IPS-18a (cell line): Measurements from ENCODE around the gene P2RX7.

Source experiments
- H3K27ac ChIP-seq: one replicate; pipeline ENCODE4 v1.5.1; 2013; ENCODE audit warnings: low read length
- H3K27me3 ChIP-seq: one replicate; pipeline ENCODE4 v1.6.1; 2013; ENCODE audit warnings: mild to moderate bottlenecking, low read length; ENCODE audit not compliant: control insufficient read depth, insufficient read depth
- H3K36me3 ChIP-seq: one replicate; pipeline ENCODE4 v1.6.1; 2013; ENCODE audit warnings: low read depth, low read length; ENCODE audit not compliant: control insufficient read depth
- H3K4me1 ChIP-seq: one replicate; pipeline ENCODE4 v1.6.1; 2013; ENCODE audit warnings: low read depth, low read length; ENCODE audit not compliant: control insufficient read depth
- H3K4me3 ChIP-seq: one replicate; pipeline ENCODE4 v1.5.1; 2013; ENCODE audit warnings: low read length
- H3K9ac ChIP-seq: one replicate; pipeline ENCODE4 v1.6.1; 2013; ENCODE audit warnings: mild to moderate bottlenecking, low read length, moderate library complexity
- H3K9me3 ChIP-seq: one replicate; pipeline ENCODE4 v1.6.1; 2013; ENCODE audit warnings: low read depth, low read length; ENCODE audit not compliant: control insufficient read depth

Gene P2RX7

GRCh38 chr12:121132601-121133481 is at the start of gene P2RX7:
Gene P2RX7, plus strand, starts transcription at chr12:121132876. Its CDS starts 95 bp downstream, at chr12:121132971.
- H3K27me3 ChIP-seq, result no peaks in the 10 kb centered on the region
- no peaks in the 10 kb centered on the region for H3K9me3 ChIP-seq
- H3K4me3 ChIP-seq, result peak within 1 kb of the TSS; percentile 67
- H3K4me1 ChIP-seq, result peaks cover 7% of the 10 kb centered on the region
- H3K27ac ChIP-seq, result no peak within 1 kb of the TSS
- H3K9ac ChIP-seq, result peak within 1 kb of the TSS; percentile 20
- H3K36me3 ChIP-seq, result no peaks in the 10 kb centered on the region

DNA sequence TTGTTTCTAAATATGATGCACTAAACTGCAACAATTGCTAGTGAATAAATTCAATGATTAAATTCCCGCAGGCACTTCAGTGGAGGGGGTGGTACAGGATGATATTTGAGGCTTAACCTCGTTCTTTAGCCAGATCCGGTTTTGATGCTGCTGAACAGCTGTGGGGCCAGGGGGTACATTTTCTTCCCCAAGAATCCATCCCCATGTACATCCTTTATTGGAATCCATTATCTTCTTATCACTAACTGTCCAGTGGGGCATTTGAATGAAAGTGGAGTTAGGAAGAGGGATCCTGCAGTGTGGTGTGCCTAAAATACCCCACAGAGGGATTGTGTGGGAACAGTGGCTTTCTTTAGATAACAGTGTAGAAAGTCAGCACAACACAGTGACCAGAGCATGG is 48.4 kb upstream of the P2RX7 start:
- Histone ChIP-seq H3K36me3 (no peaks in the 10 kb centered on the region), H3K27ac (no peak overlapping the region), H3K27me3 (no peaks in the 10 kb centered on the region), H3K4me3 (no peak overlapping the region), H3K9me3 (no peaks in the 10 kb centered on the region), H3K9ac (no peak overlapping the region), H3K4me1 (no peaks in the 10 kb centered on the region)

GRCh38 chr12:121085069-121085468 is 47.6 kb upstream of the P2RX7 start:
- Histone ChIP-seq H3K27me3 (no peaks in the 10 kb centered on the region), H3K9me3 (no peaks in the 10 kb centered on the region), H3K27ac (no peak overlapping the region), H3K4me3 (no peak overlapping the region), H3K9ac (no peak overlapping the region), H3K36me3 (no peaks in the 10 kb centered on the region), H3K4me1 (no peaks in the 10 kb centered on the region)

GRCh38 chr12:121085506-121086353 is 46.9 kb upstream of the P2RX7 start:
- no peaks in the 10 kb centered on the region for H3K4me1 ChIP-seq
- no peak overlapping the region for H3K27ac ChIP-seq
- no peaks in the 10 kb centered on the region for H3K9me3 ChIP-seq
- no peaks in the 10 kb centered on the region for H3K27me3 ChIP-seq
- no peaks in the 10 kb centered on the region for H3K36me3 ChIP-seq
- H3K4me3 ChIP-seq, result no peak overlapping the region
- no peak overlapping the region for H3K9ac ChIP-seq

- no peak overlapping the region for H3K27ac ChIP-seq
Observed at GRCh38 chr12:121086781-121087295, 45.8 kb upstream of the P2RX7 start.

GRCh38 chr12:121087467-121088194 is 45.0 kb upstream of the P2RX7 start:
- Histone ChIP-seq H3K36me3 (no peaks in the 10 kb centered on the region), H3K9ac (no peak overlapping the region), H3K27ac (no peak overlapping the region), H3K9me3 (no peaks in the 10 kb centered on the region), H3K27me3 (no peaks in the 10 kb centered on the region), H3K4me1 (no peaks in the 10 kb centered on the region), H3K4me3 (no peak overlapping the region)

More at GRCh38 chr12:121086781-121087295, 45.8 kb upstream of the P2RX7 start:
- Histone ChIP-seq H3K4me1 (no peaks in the 10 kb centered on the region), H3K4me3 (no peak overlapping the region), H3K9ac (no peak overlapping the region), H3K9me3 (no peaks in the 10 kb centered on the region), H3K27me3 (no peaks in the 10 kb centered on the region), H3K36me3 (no peaks in the 10 kb centered on the region)

DNA sequence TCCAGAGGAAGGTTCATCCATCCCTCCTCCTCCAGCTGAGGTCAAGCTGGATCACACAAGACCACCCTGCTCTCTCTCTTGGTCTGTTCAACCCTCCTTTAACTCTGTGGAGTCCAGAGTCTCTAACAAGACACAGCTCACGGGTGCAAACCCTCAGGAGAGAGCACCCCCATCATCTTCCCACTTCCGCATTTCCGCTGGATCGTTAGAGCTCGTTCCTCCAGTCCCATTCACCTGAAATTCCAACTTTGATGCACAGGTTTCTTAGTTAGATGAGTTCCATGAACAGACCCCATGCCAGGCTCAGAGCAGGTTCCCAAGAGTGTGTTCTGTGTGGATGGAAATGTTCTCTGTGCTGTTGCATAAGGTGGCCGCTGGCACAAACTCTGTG is 44.5 kb upstream of the P2RX7 start:
- Histone ChIP-seq H3K9me3 (no peaks in the 10 kb centered on the region), H3K4me1 (no peaks in the 10 kb centered on the region), H3K9ac (no peak overlapping the region), H3K27me3 (no peaks in the 10 kb centered on the region), H3K36me3 (no peaks in the 10 kb centered on the region), H3K27ac (no peak overlapping the region), H3K4me3 (no peak overlapping the region)

- no peak overlapping the region for H3K9ac ChIP-seq
Observed at GRCh38 chr12:121089031-121089812, 43.5 kb upstream of the P2RX7 start.

GRCh38 chr12:121089813-121090430 is 42.8 kb upstream of the P2RX7 start:
- H3K4me1 ChIP-seq, result no peaks in the 10 kb centered on the region
- no peak overlapping the region for H3K9ac ChIP-seq
- peaks cover under 1% of the 10 kb centered on the region for H3K27me3 ChIP-seq
- H3K27ac ChIP-seq, result no peak overlapping the region
- no peaks in the 10 kb centered on the region for H3K9me3 ChIP-seq
- no peak overlapping the region for H3K4me3 ChIP-seq
- H3K36me3 ChIP-seq, result no peaks in the 10 kb centered on the region

More at GRCh38 chr12:121089031-121089812, 43.5 kb upstream of the P2RX7 start:
- H3K27ac ChIP-seq, result no peak overlapping the region
- no peaks in the 10 kb centered on the region for H3K36me3 ChIP-seq
- no peaks in the 10 kb centered on the region for H3K27me3 ChIP-seq
- H3K9me3 ChIP-seq, result no peaks in the 10 kb centered on the region
- H3K4me3 ChIP-seq, result no peak overlapping the region
- no peaks in the 10 kb centered on the region for H3K4me1 ChIP-seq
